GM19099 (cell line): Measurements from ENCODE around the gene IFNAR1.

Experiments used
- POLR2A ChIP-seq: IDR thresholded peaks from 3 replicates; pipeline ENCODE4 v1.6.1; 2011; ENCODE audit warnings: low read depth; ENCODE audit not compliant: insufficient read length; ENCODE audit errors: extremely low read depth

IFNAR1 gene

GRCh38 chr21:33299181-33299752 lies 25.5 kb upstream of the IFNAR1 start:
- TF ChIP-seq POLR2A = peak; percentile 29

GRCh38 chr21:33300701-33301631 lies 23.8 kb upstream of the IFNAR1 start:
- no peak for TF ChIP-seq POLR2A

- TF ChIP-seq POLR2A = no peak
These were observed 23.2 kb upstream of the IFNAR1 start for GRCh38 chr21:33301632-33302002.

- TF ChIP-seq POLR2A = no peak
These were observed 22.7 kb upstream of the IFNAR1 start for GRCh38 chr21:33302055-33302454.

- no peak for TF ChIP-seq POLR2A
These were observed 22.0 kb upstream of the IFNAR1 start for GRCh38 chr21:33302796-33303195.

- TF ChIP-seq POLR2A = no peak
These were observed 19.5 kb upstream of the IFNAR1 start for GRCh38 chr21:33305344-33305671.

- TF ChIP-seq POLR2A = no peak
These were observed 18.8 kb upstream of the IFNAR1 start for GRCh38 chr21:33305938-33306337.

GRCh38 chr21:33308586-33309490 lies 15.9 kb upstream of the IFNAR1 start:
- no peak for TF ChIP-seq POLR2A

- no peak for TF ChIP-seq POLR2A
These were observed 15.0 kb upstream of the IFNAR1 start for GRCh38 chr21:33309778-33310177.

GRCh38 chr21:33312121-33312520 lies 12.6 kb upstream of the IFNAR1 start:
- no peak for TF ChIP-seq POLR2A

GRCh38 chr21:33313183-33313582 lies 11.6 kb upstream of the IFNAR1 start:
- TF ChIP-seq POLR2A = no peak

GRCh38 chr21:33313611-33314010 lies 11.2 kb upstream of the IFNAR1 start:
- TF ChIP-seq POLR2A = no peak

GRCh38 chr21:33314111-33314510 lies 10.7 kb upstream of the IFNAR1 start:
- no peak for TF ChIP-seq POLR2A

GRCh38 chr21:33315946-33316710 lies 8.6 kb upstream of the IFNAR1 start:
- TF ChIP-seq POLR2A = no peak

- no peak for TF ChIP-seq POLR2A
These were observed 7.6 kb upstream of the IFNAR1 start for GRCh38 chr21:33317145-33317544.

- no peak for TF ChIP-seq POLR2A
These were observed 6.8 kb upstream of the IFNAR1 start for GRCh38 chr21:33317786-33318486.
